GM23338 (cell line): Measurements from ENCODE around the gene TMEM62. TPM values are rescaled to one million over a fixed set of nuclear protein-coding genes. Genes with fewer than 3 reads are reported as not detected.

Experiments
- ATAC-seq: fragments of 200-7000 bp; cut with Tn5 transposase; 3 replicates; pipeline ENCODE4 v1.9.1; 2020
- DNase-seq: peaks from one replicate; pipeline ENCODE4 v3.0.0-alpha.2; 2015; ENCODE audit warnings: low spot score
- H2AFZ ChIP-seq: fragments of 200-600 bp; sonication (generic); 2 replicates; pipeline ENCODE4 v1.8.0; 2016; ENCODE audit warnings: antibody characterized with exemption, mild to moderate bottlenecking, moderate library complexity
- H3F3A ChIP-seq: fragments of 200-600 bp; sonication (generic); replicated peaks from 2 replicates; pipeline ENCODE4 v1.8.0; 2017; ENCODE audit warnings: antibody characterized with exemption, mixed run types, low read depth
- H3K27ac ChIP-seq: fragments of 200-600 bp; sonication (generic); 2 replicates; pipeline ENCODE4 v1.6.1; 2016; ENCODE audit warnings: low read depth
- H3K27me3 ChIP-seq: fragments of 200-600 bp; sonication (generic); 2 replicates; pipeline ENCODE4 v1.8.0; 2016; ENCODE audit warnings: mild to moderate bottlenecking, mixed run types, moderate library complexity; ENCODE audit not compliant: insufficient read depth
- H3K36me3 ChIP-seq: fragments of 200-600 bp; sonication (generic); 2 replicates; pipeline ENCODE4 v1.8.0; 2016; ENCODE audit warnings: mild to moderate bottlenecking; ENCODE audit not compliant: insufficient read depth
- H3K4me1 ChIP-seq: fragments of 200-600 bp; sonication (generic); 2 replicates; pipeline ENCODE4 v1.8.0; 2016; ENCODE audit warnings: mild to moderate bottlenecking, moderate library complexity; ENCODE audit not compliant: insufficient read depth
- H3K4me2 ChIP-seq: fragments of 200-600 bp; sonication (generic); 2 replicates; pipeline ENCODE4 v1.7.1; 2017; ENCODE audit warnings: mixed run types
- H3K4me3 ChIP-seq: fragments of 200-600 bp; sonication (generic); 2 replicates; pipeline ENCODE4 v1.6.1; 2016; ENCODE audit warnings: mixed run types
- H3K79me2 ChIP-seq: fragments of 200-600 bp; sonication (generic); replicated peaks from 2 replicates; pipeline ENCODE4 v1.8.0; 2017; ENCODE audit warnings: mild to moderate bottlenecking; ENCODE audit not compliant: insufficient read depth
- H3K9me2 ChIP-seq: fragments of 200-600 bp; sonication (generic); 2 replicates; pipeline ENCODE4 v1.8.0; 2017; ENCODE audit not compliant: insufficient read depth
- H4K20me1 ChIP-seq: fragments of 200-600 bp; sonication (generic); replicated peaks from 2 replicates; pipeline ENCODE4 v1.8.0; 2017; ENCODE audit warnings: mild to moderate bottlenecking; ENCODE audit not compliant: insufficient read depth
- H3K27ac Mint-ChIP-seq: 2 replicates; pipeline ENCODE4 v1.8.0; 2020; ENCODE audit warnings: inconsistent platforms, mild to moderate bottlenecking, moderate library complexity, mixed read lengths
- H3K27me3 Mint-ChIP-seq: 3 replicates; pipeline ENCODE4 v1.8.0; 2022; ENCODE audit warnings: low read depth, mild to moderate bottlenecking, moderate library complexity, mixed read lengths, inconsistent platforms; ENCODE audit not compliant: insufficient read depth, poor library complexity
- H3K36me3 Mint-ChIP-seq: 3 replicates; pipeline ENCODE4 v1.8.0; 2021; ENCODE audit warnings: low read depth, mild to moderate bottlenecking, inconsistent platforms, moderate library complexity, mixed read lengths
- H3K4me1 Mint-ChIP-seq: 3 replicates; pipeline ENCODE4 v1.8.0; 2020; ENCODE audit warnings: mild to moderate bottlenecking, inconsistent platforms, mixed read lengths
- H3K4me3 Mint-ChIP-seq: 3 replicates; pipeline ENCODE4 v1.8.0; 2021; ENCODE audit warnings: moderate library complexity, mild to moderate bottlenecking, inconsistent platforms, mixed read lengths
- H3K9me3 Mint-ChIP-seq: 3 replicates; pipeline ENCODE4 v1.8.0; 2020; ENCODE audit warnings: moderate library complexity, mild to moderate bottlenecking, inconsistent platforms, mixed read lengths
- CTCF ChIP-seq, 2 experiments: fragments of 200-600 bp in 1 of 2; sonication (generic) in 1 of 2; conservative IDR thresholded peaks; 2 replicates each; pipeline versions ENCODE4 v1.5.1 to v1.6.1; 2016 to 2017; ENCODE audit warnings: antibody characterized with exemption in 2 of 2, low read depth in 2 of 2, mild to moderate bottlenecking in 2 of 2, moderate library complexity in 1 of 2
- ETS1 ChIP-seq: IDR thresholded peaks from 2 replicates; pipeline ENCODE4 v1.6.1; 2016; ENCODE audit warnings: antibody characterized with exemption
- EZH2 ChIP-seq: fragments of 200-600 bp; sonication (generic); IDR thresholded peaks from one replicate; pipeline ENCODE4 v1.8.0; 2017; ENCODE audit warnings: antibody characterized with exemption, mild to moderate bottlenecking, low read depth; ENCODE audit not compliant: unreplicated experiment
- EZH2phosphoT487 ChIP-seq: fragments of 200-600 bp; sonication (generic); IDR thresholded peaks from one replicate; pipeline ENCODE4 v1.8.1; 2018; ENCODE audit warnings: antibody characterized with exemption; ENCODE audit not compliant: unreplicated experiment
- JUNB ChIP-seq: IDR thresholded peaks from one replicate; pipeline ENCODE4 v1.6.1; 2016; ENCODE audit warnings: antibody characterized with exemption; ENCODE audit not compliant: unreplicated experiment
- NANOG ChIP-seq: IDR thresholded peaks from 2 replicates; pipeline ENCODE4 v1.6.1; 2016; ENCODE audit warnings: antibody characterized with exemption, borderline replicate concordance
- POLR2AphosphoS5 ChIP-seq: IDR thresholded peaks from 2 replicates; pipeline ENCODE4 v1.6.1; 2016; ENCODE audit warnings: antibody characterized with exemption, low read depth
- REST ChIP-seq: IDR thresholded peaks from one replicate; pipeline ENCODE4 v1.6.1; 2018; ENCODE audit warnings: antibody characterized with exemption; ENCODE audit not compliant: unreplicated experiment
- STAT1 ChIP-seq: IDR thresholded peaks from one replicate; pipeline ENCODE4 v1.6.1; 2016; ENCODE audit warnings: antibody characterized with exemption; ENCODE audit not compliant: unreplicated experiment
- ZNF114 ChIP-seq: fragments of 250-450 bp; sonication (Bioruptor Pico); IDR thresholded peaks from 2 replicates; pipeline ENCODE4 v1.5.0; 2020; ENCODE audit warnings: mild to moderate bottlenecking, moderate library complexity
- ZNF331 ChIP-seq: fragments of 250-450 bp; sonication (Bioruptor Pico); IDR thresholded peaks from 2 replicates; pipeline ENCODE4 v1.5.0; 2020; ENCODE audit warnings: low read depth, mild to moderate bottlenecking, moderate library complexity
- polyA plus RNA-seq: library from polyadenylated mRNA; unstranded; fragments of >200 nt; fragmentation: Nextera tagmentation; extraction: Ambion mirVana; gene quantifications from 2 replicates; pipeline ENCODE4 v1.2.1, GENCODE V29; 2016
- total RNA-seq: library from RNA; depleted of rRNA; stranded (reverse); fragments of >200 nt; shearing (Covaris generic); gene quantifications from 2 replicates; pipeline ENCODE4 v1.2.3, GENCODE V29; 2014
- TF ChIP-seq, protein P1 (sequence below): fragments of 250-450 bp; sonication (Bioruptor Pico); IDR thresholded peaks from 2 replicates; pipeline ENCODE4 v1.5.0; 2020; ENCODE audit warnings: mild to moderate bottlenecking, moderate library complexity

The TMEM62 gene
- total and polyA plus RNA-seq, 2 experiments from 2014 or later, result 3.4 to 14.3 TPM

- TF ChIP-seq ZNF114 (CRISPR knock-in tag) (no peak), ZNF331 (no peak), EZH2 (no peak), POLR2AphosphoS5 (no peak)
Observed at GRCh38 chr15:43102187-43102586, 31.2 kb upstream of the TMEM62 start (continued).

- no peak overlapping the region for H3K4me2 ChIP-seq
- Mint-ChIP-seq H3K9me3 (no peaks in the 10 kb centered on the region), H3K27me3 (peaks cover 6% of the 10 kb centered on the region), H3K27ac (no peak overlapping the region), H3K4me3 (no peak overlapping the region), H3K36me3 (peaks cover 21% of the 10 kb centered on the region), H3K4me1 (peaks cover 4% of the 10 kb centered on the region; the same call in 1 of the 3 replicates)
- TF ChIP-seq JUNB (no peak), EZH2phosphoT487 (no peak), STAT1 (no peak), EZH2 (no peak), POLR2AphosphoS5 (no peak), NANOG (no peak), REST (no peak), ETS1 (no peak), CTCF (conservative IDR thresholded peaks at IDR 0.05; ENCODE audit: low read depth in 2 of 2) (no peak), ZNF114 (CRISPR knock-in tag) (no peak), ZNF331 (no peak)
- TF ChIP-seq, protein P1, sequence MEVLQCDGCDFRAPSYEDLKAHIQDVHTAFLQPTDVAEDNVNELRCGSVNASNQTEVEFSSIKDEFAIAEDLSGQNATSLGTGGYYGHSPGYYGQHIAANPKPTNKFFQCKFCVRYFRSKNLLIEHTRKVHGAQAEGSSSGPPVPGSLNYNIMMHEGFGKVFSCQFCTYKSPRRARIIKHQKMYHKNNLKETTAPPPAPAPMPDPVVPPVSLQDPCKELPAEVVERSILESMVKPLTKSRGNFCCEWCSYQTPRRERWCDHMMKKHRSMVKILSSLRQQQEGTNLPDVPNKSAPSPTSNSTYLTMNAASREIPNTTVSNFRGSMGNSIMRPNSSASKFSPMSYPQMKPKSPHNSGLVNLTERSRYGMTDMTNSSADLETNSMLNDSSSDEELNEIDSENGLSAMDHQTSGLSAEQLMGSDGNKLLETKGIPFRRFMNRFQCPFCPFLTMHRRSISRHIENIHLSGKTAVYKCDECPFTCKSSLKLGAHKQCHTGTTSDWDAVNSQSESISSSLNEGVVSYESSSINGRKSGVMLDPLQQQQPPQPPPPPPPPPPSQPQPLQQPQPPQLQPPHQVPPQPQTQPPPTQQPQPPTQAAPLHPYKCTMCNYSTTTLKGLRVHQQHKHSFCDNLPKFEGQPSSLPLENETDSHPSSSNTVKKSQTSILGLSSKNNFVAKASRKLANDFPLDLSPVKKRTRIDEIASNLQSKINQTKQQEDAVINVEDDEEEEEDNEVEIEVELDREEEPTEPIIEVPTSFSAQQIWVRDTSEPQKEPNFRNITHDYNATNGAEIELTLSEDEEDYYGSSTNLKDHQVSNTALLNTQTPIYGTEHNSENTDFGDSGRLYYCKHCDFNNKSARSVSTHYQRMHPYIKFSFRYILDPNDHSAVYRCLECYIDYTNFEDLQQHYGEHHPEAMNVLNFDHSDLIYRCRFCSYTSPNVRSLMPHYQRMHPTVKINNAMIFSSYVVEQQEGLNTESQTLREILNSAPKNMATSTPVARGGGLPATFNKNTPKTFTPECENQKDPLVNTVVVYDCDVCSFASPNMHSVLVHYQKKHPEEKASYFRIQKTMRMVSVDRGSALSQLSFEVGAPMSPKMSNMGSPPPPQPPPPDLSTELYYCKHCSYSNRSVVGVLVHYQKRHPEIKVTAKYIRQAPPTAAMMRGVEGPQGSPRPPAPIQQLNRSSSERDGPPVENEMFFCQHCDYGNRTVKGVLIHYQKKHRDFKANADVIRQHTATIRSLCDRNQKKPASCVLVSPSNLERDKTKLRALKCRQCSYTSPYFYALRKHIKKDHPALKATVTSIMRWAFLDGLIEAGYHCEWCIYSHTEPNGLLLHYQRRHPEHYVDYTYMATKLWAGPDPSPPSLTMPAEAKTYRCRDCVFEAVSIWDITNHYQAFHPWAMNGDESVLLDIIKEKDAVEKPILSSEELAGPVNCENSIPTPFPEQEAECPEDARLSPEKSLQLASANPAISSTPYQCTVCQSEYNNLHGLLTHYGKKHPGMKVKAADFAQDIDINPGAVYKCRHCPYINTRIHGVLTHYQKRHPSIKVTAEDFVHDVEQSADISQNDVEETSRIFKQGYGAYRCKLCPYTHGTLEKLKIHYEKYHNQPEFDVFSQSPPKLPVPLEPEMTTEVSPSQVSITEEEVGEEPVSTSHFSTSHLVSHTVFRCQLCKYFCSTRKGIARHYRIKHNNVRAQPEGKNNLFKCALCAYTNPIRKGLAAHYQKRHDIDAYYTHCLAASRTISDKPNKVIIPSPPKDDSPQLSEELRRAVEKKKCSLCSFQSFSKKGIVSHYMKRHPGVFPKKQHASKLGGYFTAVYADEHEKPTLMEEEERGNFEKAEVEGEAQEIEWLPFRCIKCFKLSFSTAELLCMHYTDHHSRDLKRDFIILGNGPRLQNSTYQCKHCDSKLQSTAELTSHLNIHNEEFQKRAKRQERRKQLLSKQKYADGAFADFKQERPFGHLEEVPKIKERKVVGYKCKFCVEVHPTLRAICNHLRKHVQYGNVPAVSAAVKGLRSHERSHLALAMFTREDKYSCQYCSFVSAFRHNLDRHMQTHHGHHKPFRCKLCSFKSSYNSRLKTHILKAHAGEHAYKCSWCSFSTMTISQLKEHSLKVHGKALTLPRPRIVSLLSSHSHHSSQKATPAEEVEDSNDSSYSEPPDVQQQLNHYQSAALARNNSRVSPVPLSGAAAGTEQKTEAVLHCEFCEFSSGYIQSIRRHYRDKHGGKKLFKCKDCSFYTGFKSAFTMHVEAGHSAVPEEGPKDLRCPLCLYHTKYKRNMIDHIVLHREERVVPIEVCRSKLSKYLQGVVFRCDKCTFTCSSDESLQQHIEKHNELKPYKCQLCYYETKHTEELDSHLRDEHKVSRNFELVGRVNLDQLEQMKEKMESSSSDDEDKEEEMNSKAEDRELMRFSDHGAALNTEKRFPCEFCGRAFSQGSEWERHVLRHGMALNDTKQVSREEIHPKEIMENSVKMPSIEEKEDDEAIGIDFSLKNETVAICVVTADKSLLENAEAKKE, result no peak
- H3K36me3 ChIP-seq, result no peaks in the 10 kb centered on the region
- no peaks in the 10 kb centered on the region for H3F3A ChIP-seq
- DNase-seq (no peak), ATAC-seq (no peak)
- H3K27ac ChIP-seq, result no peak overlapping the region
- H3K4me3 ChIP-seq, result no peak overlapping the region
- no peaks in the 10 kb centered on the region; the same call in none of the 2 replicates for H4K20me1 ChIP-seq
- no peaks in the 10 kb centered on the region for H3K27me3 ChIP-seq
- peaks cover 67% of the 10 kb centered on the region for H3K79me2 ChIP-seq
- H2AFZ ChIP-seq, result no peak overlapping the region
- H3K9me2 ChIP-seq, result no peaks in the 10 kb centered on the region
- peaks cover 5% of the 10 kb centered on the region for H3K4me1 ChIP-seq
Observed at GRCh38 chr15:43103907-43104306, 29.5 kb upstream of the TMEM62 start.
